ENCODE measurements around the gene FBXL16.
A peak's percentile ranks its signal among the peaks of the same experiment; 100 is the strongest.

Gene FBXL16

DNA sequence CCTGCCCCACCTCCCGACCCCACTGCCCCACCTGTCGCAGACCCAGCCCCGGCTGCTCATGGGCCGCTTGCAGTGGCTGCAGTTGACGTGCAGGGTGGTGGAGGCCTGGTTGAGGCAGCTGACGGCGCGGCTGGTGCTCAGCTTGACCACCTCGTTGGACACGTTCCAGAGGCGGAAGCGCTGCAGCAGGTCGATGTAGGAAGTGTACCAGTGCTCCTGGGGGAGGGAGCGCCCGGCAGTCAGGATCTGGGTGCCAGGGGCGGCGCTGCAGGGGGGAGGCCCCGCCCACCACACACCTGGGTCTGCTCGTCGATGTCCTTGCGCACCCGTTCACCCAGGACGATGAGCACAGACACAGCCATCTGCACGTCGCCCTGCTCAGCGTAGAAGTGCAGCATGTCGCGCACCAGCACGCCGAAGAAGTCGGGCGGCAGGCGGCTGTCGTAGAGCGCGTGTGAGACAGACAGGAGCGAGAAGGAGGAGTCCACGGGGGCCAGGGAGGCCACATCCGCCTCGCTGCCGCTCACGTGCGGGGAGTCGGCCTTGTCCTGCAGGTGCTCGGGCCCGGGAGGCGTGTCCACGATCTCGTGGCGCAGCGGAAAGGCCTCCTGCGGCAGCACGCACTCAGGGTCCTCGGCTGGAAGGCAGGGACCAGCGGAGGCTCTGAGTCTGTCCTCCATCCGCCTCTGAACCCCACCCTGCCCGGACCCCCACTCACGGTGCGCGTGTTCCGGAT, 20.5 kb downstream of the FBXL16 start:
- no peak for DNase-seq (ENCODE audit: insufficient read length, low spot score)
- TF ChIP-seq PAX5 (IDR thresholded peaks at IDR 0.05; ENCODE audit: insufficient read depth, low read length, severe bottlenecking) (no peak), POLR2A (IDR thresholded peaks at IDR 0.05; ENCODE audit: low read depth, low read length) (no peak), TAF1 (IDR thresholded peaks at IDR 0.05; ENCODE audit: low read depth, low read length) (no peak), SPI1 (IDR thresholded peaks at IDR 0.05; ENCODE audit: low read depth, low read length) (no peak), POLR2AphosphoS5 (IDR thresholded peaks at IDR 0.05; ENCODE audit: low read depth, low read length) (no peak), POU2F2 (IDR thresholded peaks at IDR 0.05; ENCODE audit: low read depth, low read length) (no peak)
- no peak for FAIRE-seq

DNA sequence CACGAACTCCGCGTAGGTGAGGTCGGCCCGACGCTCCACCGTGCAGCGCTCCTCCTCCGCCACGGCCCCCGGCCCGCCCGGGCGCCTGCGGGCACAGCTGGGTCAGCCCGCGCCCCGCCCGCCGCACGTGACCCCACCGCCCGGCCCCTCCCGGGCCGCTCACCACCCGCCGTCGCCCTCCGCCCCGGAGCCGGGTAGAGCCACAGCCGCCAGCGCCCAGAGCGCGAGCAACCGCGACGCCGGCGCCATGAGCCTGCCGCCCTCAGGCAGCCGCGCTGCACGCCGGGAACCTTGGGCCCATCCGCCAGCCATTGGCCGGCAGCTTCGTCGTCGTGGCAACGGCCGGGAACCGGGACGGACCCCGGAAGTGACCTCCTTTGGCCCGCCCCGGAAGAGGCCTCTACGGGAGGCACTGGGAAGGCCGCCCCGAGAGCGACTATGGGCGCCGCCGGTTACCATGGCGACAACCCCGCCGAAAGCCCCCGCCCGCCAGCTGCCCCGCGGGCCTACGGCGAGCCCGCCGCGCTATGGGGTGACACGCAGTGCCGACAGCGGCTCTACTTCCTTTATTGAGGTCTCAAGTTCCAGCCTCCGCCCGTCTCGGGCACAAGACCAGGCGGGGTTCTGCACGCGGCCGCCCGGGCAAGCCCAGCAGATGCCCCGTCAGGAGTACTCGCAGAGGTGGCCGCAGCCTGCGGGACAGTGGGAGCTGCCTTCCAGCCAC, 21.4 kb downstream of the FBXL16 start, which contains the start of gene JMJD8:
Gene JMJD8, minus strand, starts transcription at position 264 of the 724 bp plus-strand sequence. Its CDS starts 15 bp downstream, at position 249.
- FAIRE-seq: peak; percentile 100
- TF ChIP-seq POLR2A (IDR thresholded peaks at IDR 0.05; ENCODE audit: low read depth, low read length) (peak; percentile 88), PAX5 (IDR thresholded peaks at IDR 0.05; ENCODE audit: insufficient read depth, low read length, severe bottlenecking) (peak; percentile 83), POU2F2 (IDR thresholded peaks at IDR 0.05; ENCODE audit: low read depth, low read length) (0 out of 2 replicates have a peak, but pooled peaks have one; percentile 33), POLR2AphosphoS5 (IDR thresholded peaks at IDR 0.05; ENCODE audit: low read depth, low read length) (peak; percentile 62; the same call in 1 of the 2 replicates), SPI1 (IDR thresholded peaks at IDR 0.05; ENCODE audit: low read depth, low read length) (no peak), TAF1 (IDR thresholded peaks at IDR 0.05; ENCODE audit: low read depth, low read length) (peak; percentile 86)
- peak; percentile 100 for DNase-seq (ENCODE audit: insufficient read length, low spot score)

DNA sequence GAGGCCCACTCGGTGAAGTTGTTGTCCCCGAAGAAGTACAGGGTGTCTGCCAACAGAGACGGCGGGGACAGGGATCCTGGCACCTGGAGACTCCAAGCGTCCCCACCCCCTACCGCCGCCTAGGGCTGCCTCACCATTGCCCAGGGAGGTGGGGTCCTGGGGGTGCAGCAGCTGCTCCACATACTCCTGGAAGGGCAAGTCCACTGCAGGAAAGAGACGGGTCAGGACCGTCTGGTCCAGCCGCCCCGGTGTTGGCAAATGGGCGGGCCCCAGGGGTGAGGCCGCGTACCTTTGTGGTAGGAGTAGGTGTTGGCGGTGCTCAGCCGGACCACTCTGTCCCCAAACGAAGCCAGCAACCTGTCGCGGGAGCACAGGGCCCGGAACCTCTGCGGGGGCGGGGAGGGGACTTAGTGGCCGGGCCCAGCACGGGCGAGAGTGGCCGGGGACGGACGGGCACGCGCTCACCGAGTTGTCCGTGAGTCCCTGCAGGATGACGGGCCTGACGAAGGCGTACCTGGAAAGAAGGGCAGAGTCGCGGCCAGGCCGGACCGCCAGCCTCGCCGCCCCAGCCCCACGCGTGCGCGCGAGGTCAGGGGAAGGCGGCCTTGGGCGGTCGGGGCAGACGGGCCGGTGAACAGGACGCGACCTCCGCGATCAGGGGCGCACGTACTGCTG, 22.1 kb downstream of the FBXL16 start:
- no peak for DNase-seq (ENCODE audit: insufficient read length, low spot score)
- no peak for FAIRE-seq
- TF ChIP-seq POU2F2 (IDR thresholded peaks at IDR 0.05; ENCODE audit: low read depth, low read length) (no peak), POLR2AphosphoS5 (IDR thresholded peaks at IDR 0.05; ENCODE audit: low read depth, low read length) (no peak), PAX5 (IDR thresholded peaks at IDR 0.05; ENCODE audit: insufficient read depth, low read length, severe bottlenecking) (no peak), SPI1 (IDR thresholded peaks at IDR 0.05; ENCODE audit: low read depth, low read length) (no peak), POLR2A (IDR thresholded peaks at IDR 0.05; ENCODE audit: low read depth, low read length) (no peak; the same call in 1 of the 2 replicates), TAF1 (IDR thresholded peaks at IDR 0.05; ENCODE audit: low read depth, low read length) (no peak)

DNA sequence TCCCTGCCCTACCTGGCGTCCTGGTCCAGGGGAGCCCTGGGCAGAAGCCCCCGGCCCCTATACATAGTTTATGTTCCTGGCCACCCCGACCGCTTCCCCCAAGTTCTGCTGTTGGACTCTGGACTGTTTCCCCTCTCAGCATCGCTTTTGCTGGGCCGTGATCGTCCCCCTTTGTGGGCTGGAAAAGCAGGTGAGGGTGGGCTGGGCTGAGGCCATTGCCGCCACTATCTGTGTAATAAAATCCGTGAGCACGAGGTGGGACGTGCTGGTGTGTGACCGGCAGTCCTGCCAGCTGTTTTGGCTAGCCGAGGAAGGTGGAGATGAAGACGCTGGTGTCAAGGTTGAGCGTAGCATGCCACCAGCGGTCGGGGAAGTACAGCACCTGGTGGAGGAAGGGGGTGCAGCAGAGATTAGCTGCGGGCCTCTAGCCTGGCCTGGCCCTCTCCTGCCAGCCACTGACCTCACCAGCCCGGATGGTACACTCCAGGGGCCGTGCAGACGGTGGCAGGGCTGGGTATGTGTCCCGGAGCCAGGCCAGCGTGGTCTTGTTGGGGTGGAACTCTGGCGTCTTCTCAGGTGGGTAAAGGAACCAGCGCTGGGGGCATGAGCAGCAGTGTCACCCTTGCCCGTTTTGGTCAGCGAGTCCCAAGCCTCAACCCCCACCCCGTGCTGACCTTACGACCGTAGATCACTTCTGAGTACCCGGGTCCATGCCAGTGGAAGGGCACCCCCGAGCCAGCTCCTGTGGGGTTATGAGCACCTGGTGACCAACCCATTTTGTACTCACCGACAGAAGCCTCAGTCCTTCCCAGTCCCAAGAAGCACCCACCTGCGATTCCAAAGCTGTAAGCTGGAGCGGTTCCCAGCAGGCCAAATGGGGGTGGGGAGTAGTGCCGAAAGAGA, 22.9 kb downstream of the FBXL16 start:
- no peak for TF ChIP-seq POLR2A (IDR thresholded peaks at IDR 0.05; ENCODE audit: low read depth, low read length)
- TF ChIP-seq SPI1 (IDR thresholded peaks at IDR 0.05; ENCODE audit: low read depth, low read length): no peak
- TF ChIP-seq PAX5 (IDR thresholded peaks at IDR 0.05; ENCODE audit: insufficient read depth, low read length, severe bottlenecking): no peak
- no peak for TF ChIP-seq POU2F2 (IDR thresholded peaks at IDR 0.05; ENCODE audit: low read depth, low read length)
- no peak for TF ChIP-seq TAF1 (IDR thresholded peaks at IDR 0.05; ENCODE audit: low read depth, low read length)
- no peak for TF ChIP-seq POLR2AphosphoS5 (IDR thresholded peaks at IDR 0.05; ENCODE audit: low read depth, low read length)
- DNase-seq (ENCODE audit: insufficient read length, low spot score): no peak
- no peak for FAIRE-seq

DNA sequence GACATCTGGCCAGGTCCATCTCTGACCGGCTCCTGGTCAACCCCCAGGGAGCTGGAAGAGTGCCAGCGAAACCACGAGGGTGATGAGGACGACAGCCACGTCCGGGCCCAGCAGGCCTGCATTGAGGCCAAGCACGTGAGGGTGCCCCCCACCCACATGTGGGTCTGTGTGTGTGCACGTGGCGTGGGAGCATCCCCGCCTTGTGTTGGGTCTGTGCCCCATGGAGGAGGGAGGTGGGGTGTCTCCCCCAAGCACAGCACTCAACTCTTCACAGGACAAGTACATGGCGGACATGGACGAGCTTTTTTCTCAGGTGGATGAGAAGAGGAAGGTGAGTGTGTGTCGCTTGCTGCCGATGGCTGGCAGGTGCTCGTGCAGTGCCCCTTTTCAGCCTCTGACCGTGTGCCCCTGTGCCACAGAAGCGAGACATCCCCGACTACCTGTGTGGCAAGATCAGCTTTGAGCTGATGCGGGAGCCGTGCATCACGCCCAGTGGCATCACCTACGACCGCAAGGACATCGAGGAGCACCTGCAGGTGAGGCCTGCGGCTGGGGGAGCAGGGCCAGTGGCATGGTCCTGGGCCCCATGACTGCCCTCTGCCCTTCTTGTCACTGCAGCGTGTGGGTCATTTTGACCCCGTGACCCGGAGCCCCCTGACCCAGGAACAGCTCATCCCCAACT, 23.7 kb downstream of the FBXL16 start:
- TF ChIP-seq POLR2A (IDR thresholded peaks at IDR 0.05; ENCODE audit: low read depth, low read length) (0 out of 2 replicates have a peak, but pooled peaks have one; percentile 16), SPI1 (IDR thresholded peaks at IDR 0.05; ENCODE audit: low read depth, low read length) (no peak), POLR2AphosphoS5 (IDR thresholded peaks at IDR 0.05; ENCODE audit: low read depth, low read length) (no peak), TAF1 (IDR thresholded peaks at IDR 0.05; ENCODE audit: low read depth, low read length) (no peak), POU2F2 (IDR thresholded peaks at IDR 0.05; ENCODE audit: low read depth, low read length) (no peak), PAX5 (IDR thresholded peaks at IDR 0.05; ENCODE audit: insufficient read depth, low read length, severe bottlenecking) (no peak)
- DNase-seq (ENCODE audit: insufficient read length, low spot score): no peak
- no peak for FAIRE-seq

DNA sequence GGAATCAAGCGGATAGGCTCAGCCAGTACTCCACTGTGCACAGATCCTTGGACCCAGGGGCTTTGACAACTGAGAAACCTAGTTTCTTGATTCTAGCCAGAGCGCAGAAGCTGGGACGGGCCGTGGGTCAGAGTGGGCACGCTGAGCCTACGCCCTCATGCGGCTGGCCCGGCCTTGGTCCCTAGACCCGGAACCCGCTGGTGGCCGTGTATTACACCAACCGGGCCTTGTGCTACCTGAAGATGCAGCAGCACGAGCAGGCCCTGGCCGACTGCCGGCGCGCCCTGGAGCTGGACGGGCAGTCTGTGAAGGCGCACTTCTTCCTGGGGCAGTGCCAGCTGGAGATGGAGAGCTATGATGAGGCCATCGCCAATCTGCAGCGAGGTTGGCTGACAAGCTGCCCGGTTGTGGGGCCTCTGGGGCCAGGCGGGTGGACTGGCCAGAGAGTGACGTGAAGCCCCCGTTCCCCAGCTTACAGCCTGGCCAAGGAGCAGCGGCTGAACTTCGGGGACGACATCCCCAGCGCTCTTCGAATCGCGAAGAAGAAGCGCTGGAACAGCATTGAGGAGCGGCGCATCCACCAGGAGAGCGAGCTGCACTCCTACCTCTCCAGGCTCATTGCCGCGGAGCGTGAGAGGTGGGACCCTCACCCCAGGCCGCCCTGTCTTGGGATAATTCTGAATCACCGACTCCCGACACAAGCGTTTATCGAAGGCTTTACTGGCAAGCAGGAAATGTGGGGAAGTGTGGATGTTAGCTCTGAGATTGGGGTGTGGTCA, 24.4 kb downstream of the FBXL16 start:
- FAIRE-seq (peak; percentile 41), DNase-seq (ENCODE audit: insufficient read length, low spot score) (no peak)
- TF ChIP-seq POLR2A (IDR thresholded peaks at IDR 0.05; ENCODE audit: low read depth, low read length) (no peak), TAF1 (IDR thresholded peaks at IDR 0.05; ENCODE audit: low read depth, low read length) (no peak), POLR2AphosphoS5 (IDR thresholded peaks at IDR 0.05; ENCODE audit: low read depth, low read length) (no peak), POU2F2 (IDR thresholded peaks at IDR 0.05; ENCODE audit: low read depth, low read length) (no peak), SPI1 (IDR thresholded peaks at IDR 0.05; ENCODE audit: low read depth, low read length) (no peak), PAX5 (IDR thresholded peaks at IDR 0.05; ENCODE audit: insufficient read depth, low read length, severe bottlenecking) (no peak)

DNA sequence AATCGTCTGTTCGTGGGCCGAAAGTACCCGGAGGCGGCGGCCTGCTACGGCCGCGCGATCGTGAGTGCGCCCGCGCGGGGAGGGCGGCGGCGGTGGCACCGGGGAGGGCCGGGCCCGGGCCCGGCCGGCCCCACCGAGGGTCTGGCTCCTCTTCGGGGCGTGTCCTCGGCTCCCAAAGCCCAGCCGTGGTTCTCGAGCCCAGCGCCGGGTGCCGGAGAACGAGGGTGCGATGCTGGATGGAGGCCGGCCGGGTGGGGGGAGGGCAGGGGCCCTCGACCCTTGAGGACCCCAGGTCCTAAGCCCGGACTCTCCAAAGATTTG, 25.0 kb downstream of the FBXL16 start:
- no peak for DNase-seq (ENCODE audit: insufficient read length, low spot score)
- no peak for FAIRE-seq
- TF ChIP-seq POLR2A (IDR thresholded peaks at IDR 0.05; ENCODE audit: low read depth, low read length) (no peak), PAX5 (IDR thresholded peaks at IDR 0.05; ENCODE audit: insufficient read depth, low read length, severe bottlenecking) (no peak), POU2F2 (IDR thresholded peaks at IDR 0.05; ENCODE audit: low read depth, low read length) (no peak), SPI1 (IDR thresholded peaks at IDR 0.05; ENCODE audit: low read depth, low read length) (no peak), POLR2AphosphoS5 (IDR thresholded peaks at IDR 0.05; ENCODE audit: low read depth, low read length) (no peak), TAF1 (IDR thresholded peaks at IDR 0.05; ENCODE audit: low read depth, low read length) (no peak)
